Ramos (cell line): Measurements from ENCODE around the gene ZNF14.
"Not testable (repeated sequence)": the region's sequence is repeated elsewhere in the genome, so short reads cannot be mapped to it uniquely, and the experiment has no call there.

ENCODE experiments used
- in situ Hi-C: fragments of 300-500 bp; cut with MboI; formaldehyde crosslinking; loops from one replicate; pipeline ENCODE4 v1.14.3; 2022; ENCODE audit warnings: low sequenced_read_pairs; ENCODE audit not compliant: unreplicated experiment

ZNF14 gene

DNA sequence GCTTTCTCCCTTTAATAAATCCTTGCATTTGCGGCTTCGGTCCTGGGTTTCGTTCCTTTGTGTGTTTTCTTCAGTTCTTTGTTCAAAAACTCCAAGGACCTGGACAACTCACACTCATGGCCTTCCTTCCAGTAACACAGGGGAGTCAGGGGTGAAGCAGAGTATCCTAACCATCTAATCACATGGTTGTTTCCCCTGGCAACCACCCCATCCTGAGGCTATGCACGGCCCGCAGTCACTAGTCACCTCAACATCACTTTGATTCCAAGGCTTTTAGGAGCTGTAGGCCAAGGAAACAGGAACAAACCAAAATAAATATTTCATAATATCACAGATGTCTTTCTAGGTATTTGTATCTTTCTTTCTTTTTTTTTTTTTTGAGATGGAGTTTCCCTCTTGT lies 35.3 kb downstream of the ZNF14 start:
- in situ Hi-C loops, result no loop called here

DNA sequence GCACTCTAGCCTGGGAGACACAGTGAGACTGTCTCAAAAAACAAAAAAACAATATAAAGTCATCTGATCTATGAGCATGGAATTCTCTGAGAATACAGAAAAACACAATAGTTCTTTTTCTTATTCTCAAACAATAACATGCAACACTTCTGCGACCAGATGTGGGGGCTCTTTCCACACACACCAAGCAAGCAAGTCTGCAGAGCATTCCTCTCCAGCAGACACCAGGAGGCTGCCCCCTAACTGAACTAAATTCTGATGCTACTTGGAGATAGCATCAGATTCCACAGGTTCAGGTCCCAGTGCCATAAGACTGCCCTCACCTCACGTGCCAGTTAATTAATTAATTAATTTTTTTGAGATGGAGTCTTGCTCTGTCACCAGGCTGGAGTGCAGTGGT lies 36.5 kb downstream of the ZNF14 start:
- in situ Hi-C loops, result no loop called here

DNA sequence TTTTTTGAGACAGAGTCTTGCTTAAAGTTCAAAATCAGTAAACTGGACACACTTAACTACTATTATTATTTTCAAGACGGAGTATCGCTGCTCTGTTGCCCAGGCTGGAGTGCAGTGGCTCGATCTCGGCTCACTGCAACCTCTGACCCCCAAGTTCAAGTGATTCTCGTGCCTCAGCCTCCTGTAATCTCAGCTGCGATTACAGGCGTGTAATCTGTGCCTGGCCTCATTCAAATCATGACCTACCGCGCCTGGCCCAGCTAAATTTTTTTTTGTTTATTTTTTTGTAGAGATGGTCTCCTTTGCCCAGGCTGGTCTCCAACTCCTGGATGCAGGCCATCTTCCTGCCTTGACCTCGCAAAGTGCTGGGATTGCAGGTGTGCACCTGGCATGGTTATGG lies 41.2 kb downstream of the ZNF14 start:
- in situ Hi-C loops, result no loop called here

DNA sequence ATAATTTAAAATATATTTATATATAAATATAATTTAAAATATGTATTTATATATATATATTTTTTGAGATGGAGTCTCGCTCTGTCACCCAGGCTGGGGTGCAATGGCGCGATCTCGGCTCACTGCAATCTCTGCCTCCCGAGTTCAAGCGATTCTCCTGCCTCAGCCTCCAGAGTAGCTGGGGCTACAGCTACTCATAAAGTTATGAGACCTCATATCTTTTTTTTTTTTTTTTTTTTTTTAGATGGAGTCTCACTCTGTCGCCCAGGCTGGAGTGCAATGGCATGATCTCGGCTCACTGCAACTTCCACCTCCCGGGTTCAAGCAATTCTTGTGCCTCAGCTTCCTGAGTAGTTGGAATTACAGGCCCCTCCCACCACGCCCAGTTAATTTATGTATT lies 43.9 kb downstream of the ZNF14 start:
- in situ Hi-C loops, result not testable (repeated sequence)

DNA sequence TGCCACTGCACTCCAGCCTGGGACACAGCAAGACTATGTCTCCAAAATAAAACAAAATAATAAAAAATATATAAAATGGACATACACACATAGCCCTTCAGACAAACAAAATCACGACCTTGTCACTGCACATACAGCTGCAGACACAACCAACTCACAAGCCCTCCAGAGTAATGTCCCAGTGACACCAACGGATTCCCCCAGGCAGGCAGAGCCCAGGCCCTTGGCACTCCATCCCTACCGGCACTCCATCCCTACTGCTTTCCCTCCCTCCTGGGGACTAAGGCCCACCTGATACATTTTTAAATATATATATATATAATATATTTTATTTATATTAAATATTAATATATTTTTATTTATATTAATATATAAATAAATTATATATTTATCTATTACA lies 45.8 kb downstream of the ZNF14 start:
- in situ Hi-C loops, result no loop called here

DNA sequence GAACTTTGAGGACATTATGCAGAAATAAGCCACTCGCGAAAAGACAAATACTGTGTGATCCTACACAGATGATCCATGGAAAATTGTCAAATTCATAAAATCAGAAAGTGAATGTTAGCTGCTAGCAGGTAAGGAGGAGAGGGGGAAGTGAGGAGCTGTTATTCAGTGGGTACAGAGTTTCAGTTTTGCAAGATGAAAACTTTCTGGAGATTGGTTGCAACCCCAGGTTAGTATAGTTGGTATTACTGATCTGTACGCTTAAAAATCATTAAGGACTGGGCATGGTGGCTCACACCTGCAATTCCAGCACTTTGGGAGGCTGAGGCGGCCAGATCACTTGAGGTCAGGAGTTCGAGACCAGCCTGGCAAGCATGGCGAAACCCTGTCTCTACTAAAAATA lies 46.3 kb downstream of the ZNF14 start:
- in situ Hi-C loops, result no loop called here

DNA sequence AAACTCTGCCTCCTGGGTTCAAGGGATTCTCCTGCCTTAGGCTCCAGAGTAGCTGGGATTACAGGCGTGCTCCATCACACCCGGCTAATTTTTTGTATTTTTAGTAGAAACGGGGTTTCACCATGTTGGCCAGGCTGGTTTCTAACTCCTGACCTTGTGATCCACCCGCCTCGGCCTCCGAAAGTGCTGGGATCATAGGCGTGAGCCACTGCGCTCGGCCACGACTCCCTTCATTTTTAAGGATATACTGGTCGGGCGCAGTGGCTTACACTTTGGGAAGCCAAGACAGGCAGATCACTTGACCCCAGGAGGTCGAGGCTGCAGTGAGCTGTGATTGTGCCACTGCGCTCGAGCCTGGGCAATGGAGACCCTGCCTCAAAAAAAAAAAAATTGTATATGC lies 46.8 kb downstream of the ZNF14 start:
- in situ Hi-C loops, result not testable (repeated sequence)

DNA sequence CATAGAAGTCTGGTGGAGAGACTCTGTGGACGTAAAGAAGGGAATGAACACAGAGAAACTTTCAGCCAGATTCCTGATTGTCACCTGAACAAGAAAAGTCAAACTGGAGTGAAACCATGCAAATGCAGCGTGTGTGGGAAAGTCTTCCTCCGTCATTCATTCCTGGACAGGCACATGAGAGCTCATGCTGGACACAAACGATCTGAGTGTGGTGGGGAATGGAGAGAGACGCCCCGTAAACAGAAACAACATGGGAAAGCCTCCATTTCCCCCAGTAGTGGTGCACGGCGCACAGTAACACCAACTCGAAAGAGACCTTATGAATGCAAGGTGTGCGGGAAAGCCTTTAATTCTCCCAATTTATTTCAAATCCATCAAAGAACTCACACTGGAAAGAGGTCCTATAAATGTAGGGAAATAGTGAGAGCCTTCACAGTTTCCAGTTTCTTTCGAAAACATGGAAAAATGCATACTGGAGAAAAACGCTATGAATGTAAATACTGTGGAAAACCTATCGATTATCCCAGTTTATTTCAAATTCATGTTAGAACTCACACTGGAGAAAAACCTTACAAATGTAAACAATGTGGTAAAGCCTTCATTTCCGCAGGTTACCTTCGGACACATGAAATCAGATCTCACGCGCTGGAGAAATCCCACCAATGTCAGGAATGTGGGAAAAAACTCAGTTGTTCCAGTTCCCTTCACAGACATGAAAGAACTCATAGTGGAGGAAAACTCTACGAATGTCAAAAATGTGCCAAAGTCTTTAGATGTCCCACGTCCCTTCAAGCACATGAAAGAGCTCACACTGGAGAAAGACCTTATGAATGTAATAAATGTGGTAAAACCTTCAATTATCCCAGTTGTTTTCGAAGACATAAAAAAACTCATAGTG lies 53.5 kb downstream of the ZNF14 start:
- in situ Hi-C loops, result no loop called here

DNA sequence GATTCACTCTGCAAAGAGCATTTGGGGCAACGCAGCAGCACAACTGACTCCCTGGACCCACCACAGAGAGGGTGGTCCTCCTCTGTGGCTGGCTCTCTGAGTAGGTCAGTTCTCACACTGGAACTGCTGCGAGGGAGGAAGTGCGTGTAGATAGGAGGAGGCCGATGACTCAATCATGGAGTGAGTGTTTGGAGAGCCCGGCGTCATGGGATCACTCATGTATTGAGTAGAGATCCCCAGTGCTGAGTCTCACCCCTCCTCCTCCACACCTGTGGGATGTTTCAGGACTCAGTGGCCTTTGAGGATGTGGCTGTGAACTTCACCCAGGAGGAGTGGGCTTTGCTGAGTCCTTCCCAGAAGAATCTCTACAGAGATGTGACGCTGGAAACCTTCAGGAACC lies 55.3 kb downstream of the ZNF14 start:
- in situ Hi-C loops, result no loop called here

DNA sequence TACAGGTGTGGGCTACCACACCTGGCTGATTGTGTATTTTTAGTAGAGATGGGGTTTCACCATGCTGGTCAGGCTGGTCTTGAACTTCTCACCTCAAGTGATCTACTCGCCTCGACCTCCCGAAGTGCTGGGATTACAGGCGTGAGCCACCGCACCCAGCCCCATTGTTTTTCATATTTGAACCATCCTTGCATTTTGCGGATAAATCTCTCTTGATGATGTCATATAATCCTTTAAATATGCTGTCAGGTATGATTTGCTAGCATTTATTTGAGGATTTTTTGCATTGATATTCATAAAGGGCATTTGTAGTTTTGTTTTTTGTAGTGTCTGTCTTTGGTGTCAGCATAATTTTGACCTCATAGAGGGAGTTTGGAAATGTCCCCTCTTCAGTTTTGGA lies 58.6 kb downstream of the ZNF14 start:
- in situ Hi-C loops, result no loop called here

DNA sequence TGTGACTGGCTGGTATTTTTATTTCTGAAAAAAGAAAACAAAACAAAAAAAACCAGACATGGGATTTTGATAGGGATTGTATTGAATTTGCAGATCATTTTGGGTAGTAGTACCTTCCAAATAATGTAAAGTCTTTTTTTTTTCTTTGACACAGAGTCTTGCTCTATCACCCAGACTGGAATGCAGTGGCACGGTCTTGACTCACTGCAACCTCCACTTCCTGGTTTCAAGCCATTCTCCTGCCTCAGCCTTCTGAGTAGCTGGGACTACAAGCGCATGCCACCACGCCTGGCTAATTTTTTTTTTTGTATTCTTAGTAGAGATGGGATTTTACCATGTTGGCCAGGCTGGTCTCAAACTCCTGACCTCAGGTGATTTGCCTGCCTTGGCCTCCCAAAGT lies 60.1 kb downstream of the ZNF14 start:
- in situ Hi-C loops, result no loop called here

DNA sequence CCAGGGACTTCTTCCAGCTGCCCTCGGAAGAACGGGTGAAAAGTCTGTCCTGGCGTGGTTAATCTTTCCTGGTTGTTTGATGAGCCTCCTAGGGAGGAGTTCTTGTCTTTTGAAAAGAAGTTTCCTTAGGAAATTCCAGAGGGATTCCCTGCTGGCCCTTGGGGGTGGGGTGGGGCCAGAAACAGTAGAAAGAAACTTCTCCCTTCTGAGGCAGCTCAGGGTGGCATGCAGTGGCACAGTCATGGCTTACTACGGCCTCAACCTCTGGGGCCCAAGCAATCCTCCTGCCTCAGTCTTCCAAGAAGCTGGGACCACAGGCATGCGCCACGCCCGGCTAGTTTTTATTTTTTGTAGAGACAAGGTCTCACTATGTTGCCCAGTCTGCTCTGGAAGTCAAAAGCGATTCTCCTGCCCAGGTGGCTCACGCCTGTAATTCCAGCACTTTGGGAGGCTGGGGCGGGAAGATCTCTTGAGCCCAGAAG lies 62.8 kb downstream of the ZNF14 start:
- in situ Hi-C loops, result no loop called here

DNA sequence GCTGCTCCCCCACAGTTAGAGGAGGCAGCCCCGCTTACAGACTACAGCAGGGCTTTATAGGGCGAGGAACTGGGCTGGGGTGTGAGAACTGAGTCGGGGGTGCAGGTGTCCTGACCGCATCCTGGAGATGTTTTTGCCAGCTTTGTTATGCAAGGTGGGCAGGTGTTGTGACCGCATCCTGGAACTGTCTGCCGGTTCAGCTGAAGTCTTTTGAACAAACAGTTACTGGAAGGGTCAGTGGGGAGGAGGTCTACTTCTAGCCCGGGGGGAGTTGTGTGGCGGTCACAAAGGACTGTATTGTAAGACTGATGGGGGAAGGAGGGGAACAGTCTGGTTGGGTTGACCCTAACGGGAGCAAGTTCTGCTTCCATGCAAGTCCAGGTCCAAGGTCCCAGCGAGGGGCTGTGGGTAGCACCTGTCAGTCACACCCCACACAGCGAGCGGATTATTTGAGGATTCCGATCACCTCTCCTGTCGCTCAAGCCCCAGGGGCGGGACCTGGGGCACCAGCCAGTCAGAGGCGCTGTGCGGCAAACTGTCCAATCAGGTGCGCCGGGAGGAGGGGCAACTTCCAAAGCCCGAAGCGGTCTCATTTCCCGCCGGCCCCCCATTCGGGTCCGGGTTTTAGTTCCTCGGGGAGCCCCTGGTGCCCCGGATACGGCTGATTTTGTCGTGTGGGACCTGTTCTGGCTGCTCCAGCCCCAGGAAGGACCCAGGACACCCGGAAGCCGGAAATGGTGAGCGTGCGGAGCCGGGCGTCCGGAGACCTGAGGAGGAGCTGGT lies 64.5 kb downstream of the ZNF14 start, which contains the start of gene ZNF101:
TSS of gene ZNF101 (plus strand) at position 610 of the 783 bp plus-strand sequence. CDS start at position 735, 125 bp downstream.
- in situ Hi-C loops, result no loop called here

DNA sequence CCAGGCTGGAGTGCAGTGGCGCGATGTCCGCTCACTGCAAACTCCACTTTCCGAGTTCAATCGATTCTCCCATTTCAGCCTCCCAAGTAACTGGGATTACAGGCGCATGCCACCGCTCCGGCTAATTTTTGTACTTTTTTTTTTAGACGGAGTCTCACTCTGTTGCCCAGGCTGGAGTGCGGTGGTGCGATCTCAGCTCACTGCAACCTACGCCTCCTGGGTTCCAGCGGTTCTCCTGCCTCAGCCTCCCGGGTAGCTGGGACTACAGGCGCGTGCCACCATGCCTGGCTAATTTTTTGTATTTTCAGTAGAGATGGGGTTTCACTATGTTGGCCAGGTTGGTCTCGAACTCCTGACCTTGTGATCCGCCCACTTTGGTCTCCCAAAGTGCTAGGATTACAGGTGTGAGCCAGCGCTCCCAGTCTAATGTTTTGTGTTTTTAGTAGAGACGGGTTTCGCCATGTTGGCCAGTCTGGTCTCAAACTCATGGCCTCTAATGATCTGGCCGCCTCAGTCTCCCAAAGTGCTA lies 67.4 kb downstream of the ZNF14 start:
- in situ Hi-C loops, result not testable (repeated sequence)

DNA sequence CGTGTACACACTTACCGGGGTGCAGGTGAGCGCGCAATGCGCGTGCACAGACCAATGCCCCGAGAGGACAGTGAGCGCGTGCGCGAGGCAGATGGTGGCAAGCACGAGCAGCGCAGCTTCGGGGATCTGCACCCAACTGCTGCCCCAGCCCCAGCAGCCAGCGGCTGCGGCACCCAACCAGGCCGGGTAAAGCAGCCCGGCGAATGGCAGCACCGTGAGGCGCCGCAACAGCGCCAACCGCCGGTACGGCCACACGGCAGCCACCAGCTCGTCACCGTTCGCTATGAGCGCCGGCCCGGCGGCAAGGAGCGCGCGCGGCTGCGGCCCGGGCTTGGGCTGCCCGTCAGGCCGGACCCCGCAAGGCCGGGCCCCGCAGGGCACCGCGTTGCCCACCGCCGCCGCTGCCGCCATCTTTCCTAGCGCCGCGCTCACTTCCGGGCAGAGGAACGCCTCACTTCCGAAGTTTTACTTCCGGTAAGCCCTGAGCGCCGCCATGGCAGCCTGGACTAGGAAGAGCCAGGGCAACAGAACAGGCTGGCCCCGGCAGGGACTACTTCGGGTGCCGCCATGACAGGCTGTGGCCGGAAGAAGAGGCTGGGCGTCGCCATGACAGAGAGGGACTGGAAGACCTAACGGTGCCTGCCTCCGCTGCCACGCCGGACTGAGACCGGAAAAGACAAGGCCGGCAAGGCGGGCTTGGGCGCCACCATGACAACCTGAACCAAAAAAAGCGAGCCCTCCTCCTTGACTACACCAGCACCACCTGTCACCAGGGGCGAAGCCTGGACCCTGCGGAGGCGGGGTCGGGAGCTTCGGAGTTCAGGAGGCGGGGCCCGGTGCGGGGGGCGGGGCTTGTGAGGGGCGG lies 69.4 kb downstream of the ZNF14 start, which contains the start of gene ATP13A1:
TSS of gene ATP13A1 (minus strand) at position 421 of the 865 bp plus-strand sequence. CDS start at position 411, 10 bp downstream.
- in situ Hi-C loops, result no loop called here

DNA sequence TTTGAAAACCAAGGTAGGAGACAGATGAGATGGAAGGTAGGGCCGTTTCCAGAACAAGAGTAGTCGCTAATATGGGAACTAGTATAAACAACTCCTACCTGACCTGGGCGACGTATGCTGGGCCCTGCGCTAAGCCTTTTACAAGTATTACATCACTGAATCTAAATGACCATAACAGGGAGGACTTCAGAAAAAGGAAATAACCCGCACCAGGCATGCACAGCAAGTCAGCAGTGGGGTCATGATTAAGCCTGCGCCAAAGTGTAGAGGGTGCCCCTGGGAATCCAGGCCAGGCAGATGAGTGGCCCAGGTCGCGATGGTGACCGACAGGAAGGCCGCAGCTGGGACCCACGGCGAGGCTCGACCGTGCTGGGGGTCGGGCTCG lies 70.0 kb downstream of the ZNF14 start:
- in situ Hi-C loops, result no loop called here

DNA sequence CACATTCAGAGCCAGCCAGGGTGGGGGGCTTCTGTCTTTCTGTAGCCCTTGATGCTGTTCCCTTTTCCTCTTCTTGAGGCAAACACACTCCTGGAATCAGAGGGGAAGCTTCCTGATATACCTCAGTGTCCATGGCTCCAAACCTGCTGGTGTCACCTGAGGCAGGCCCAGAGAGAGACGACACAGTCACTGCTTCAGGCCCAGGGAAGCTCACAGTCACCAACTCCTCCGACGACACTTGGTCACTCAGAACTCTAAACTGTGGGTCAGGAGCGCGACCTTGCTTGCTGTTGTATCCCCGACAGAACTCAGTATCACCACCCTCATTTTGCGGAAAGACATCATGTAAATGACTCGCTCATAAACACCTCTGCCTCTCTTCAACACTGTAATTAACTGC lies 70.6 kb downstream of the ZNF14 start:
- in situ Hi-C loops, result no loop called here

DNA sequence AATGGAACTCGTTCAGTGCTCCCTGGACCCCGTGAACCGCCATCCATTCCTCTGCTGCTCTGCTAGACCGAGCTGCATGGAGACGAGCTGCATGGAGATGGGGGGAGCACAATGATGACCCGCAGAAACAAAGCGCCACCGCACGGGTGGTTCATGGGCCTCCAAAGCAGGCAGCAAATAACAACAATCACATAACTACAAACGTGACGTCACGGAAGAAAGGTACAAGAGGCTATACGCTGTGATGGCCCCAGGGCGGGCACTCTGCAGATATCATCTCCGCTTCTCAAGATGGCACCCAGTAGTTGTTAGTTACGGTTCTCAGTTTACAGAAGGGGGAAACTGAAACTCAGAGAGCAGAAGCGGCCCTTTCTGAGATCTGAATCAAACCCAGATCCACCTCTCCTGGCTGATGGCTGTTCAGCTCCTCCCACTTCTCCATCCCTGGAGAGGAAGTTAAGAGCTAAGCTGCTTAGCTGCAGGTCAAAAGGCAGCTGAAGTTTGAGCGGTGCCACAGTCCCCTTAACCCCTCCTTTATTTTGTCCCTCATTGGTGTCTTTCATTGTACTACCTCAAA lies 71.1 kb downstream of the ZNF14 start:
- in situ Hi-C loops, result no loop called here

DNA sequence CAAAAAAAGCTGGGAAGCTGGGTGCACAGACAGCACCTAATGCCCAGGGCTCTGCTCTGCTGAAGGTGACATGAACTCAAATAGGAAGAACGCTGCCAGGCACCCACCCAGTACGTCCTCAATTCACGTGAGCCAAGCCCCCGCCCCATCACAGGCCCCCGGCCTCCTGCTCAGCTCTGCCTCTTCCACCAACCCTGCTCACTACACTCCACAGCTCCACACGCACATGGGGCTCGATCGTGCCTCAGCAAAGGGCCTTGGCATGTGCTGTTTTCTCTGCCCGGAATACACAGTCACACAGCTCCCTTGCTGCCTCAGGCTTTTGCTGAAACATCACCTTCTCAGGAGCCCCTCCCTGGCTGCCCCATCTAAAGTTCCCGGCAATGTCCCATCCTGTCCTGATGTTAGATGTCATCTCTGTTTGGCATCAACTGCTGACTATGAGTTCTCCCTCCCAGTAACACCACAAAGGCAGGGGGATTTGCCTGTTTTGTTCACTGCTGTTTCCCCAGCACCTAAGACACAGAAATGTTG lies 71.7 kb downstream of the ZNF14 start:
- in situ Hi-C loops, result no loop called here
